ENCODE data around the gene MAMDC2. TPM values are rescaled to one million over a fixed set of nuclear protein-coding genes. Genes with fewer than 3 reads are reported as not detected.
"Not testable (repeated sequence)": the region's sequence is repeated elsewhere in the genome, so short reads cannot be mapped to it uniquely, and the experiment has no call there.

The MAMDC2 gene
- total RNA-seq, 1 donor from 2014 or later = not detected

DNA sequence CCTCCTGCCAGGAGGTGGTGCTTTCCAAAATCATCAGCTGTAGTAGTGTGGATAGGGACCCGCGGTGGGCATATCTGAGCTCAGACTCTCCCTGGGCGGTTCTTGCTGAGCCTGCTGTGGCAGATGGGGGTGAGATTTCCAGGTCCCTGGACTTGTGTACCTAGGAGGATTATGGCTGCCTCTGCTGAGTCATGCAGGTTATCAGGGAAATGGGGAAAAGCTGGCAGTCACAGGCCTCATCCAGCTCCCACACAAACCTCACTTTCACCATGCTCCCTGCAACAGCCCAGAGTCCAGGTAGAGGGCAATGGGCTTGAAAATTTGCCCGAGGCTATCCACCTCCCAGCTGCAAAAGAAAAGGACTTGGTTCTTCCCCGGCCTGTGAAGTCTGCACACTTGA, 23.4 kb upstream of the MAMDC2 start:
- Mint-ChIP-seq H3K27ac (no peak overlapping the region), H3K4me1 (no peaks in the 10 kb centered on the region), H3K4me3 (no peak overlapping the region), H3K27me3 (peaks cover 2% of the 10 kb centered on the region), H3K36me3 (ENCODE audit: low read depth) (no peaks in the 10 kb centered on the region), H3K9me3 (no peaks in the 10 kb centered on the region)
- intact Hi-C loops (cut with micrococcal nuclease) = no loop called here
- no peak for DNase-seq

DNA sequence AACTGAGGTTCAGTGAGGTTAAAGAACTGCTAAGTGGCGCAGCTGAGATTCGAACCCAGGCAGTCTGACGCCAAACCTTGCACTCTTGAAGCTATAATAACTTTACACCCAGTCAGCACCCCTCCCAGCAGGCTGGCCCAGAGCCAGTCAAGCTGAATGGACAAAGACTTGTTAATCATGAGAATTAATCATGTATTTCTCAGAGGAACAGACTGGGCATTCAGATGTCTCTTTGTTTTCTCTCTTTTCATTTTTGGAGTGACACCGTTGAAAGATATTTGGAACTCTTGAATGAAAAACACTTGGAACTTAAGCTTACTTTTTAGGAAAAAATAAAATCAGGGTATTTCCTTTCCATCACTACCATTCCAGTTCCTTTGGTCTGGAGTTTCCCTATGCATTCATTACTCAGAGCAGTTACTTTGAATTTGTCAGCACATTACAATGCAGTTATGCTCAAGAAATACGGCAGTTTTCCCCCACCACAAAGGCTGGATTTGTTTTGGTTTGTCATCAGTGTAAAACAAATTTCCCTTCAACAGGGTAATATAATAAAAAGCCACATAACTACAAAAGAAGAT, 22.6 kb upstream of the MAMDC2 start:
- no peak for DNase-seq
- Mint-ChIP-seq H3K27me3 (peaks cover 2% of the 10 kb centered on the region), H3K4me3 (no peak overlapping the region), H3K9me3 (no peaks in the 10 kb centered on the region), H3K4me1 (no peaks in the 10 kb centered on the region), H3K27ac (no peak overlapping the region), H3K36me3 (ENCODE audit: low read depth) (no peaks in the 10 kb centered on the region)
- intact Hi-C loops (cut with micrococcal nuclease) = no loop called here

DNA sequence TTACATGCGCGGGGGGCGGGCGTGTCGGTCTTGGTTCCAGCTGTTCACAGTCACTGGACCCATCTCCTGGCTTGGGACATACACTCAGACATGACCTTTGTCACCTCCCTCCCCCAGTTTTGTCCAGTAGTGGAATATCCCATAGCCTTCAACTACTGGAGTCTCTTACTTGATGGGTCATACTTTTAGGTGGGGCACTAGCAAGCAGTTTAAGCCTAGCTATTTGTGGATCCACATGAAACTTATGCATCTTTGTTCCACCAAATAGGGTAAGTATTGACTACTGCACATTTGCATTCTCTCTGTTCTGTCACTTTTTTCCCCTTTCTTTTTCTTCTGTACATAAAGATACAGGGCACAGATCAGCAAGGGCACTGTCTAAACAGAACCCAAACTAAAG, 15.4 kb upstream of the MAMDC2 start:
- Mint-ChIP-seq H3K4me1 (no peaks in the 10 kb centered on the region), H3K9me3 (no peaks in the 10 kb centered on the region), H3K27me3 (peaks cover 8% of the 10 kb centered on the region), H3K36me3 (ENCODE audit: low read depth) (no peaks in the 10 kb centered on the region), H3K4me3 (no peak overlapping the region), H3K27ac (no peak overlapping the region)
- intact Hi-C loops (cut with micrococcal nuclease) = no loop called here
- no peak for DNase-seq

DNA sequence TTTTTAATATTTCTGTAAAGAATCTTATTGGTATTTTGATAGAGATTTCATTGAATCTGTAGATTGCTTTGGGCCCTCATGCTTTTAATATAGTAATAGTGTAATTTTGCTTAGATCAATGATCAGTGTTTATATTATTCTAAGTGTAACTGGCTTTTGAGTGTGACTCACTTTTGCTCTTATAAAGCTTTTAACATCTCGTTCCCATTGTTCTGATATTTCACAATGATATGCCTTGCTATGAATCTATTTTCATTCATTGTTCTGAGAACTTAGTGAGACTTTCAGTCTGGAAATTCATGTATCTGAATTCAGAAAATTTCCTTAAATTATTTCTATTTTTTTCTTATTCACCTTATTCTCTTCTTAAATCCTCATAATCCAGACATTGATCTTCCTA, 13.5 kb upstream of the MAMDC2 start:
- no peaks in the 10 kb centered on the region for H3K9me3 Mint-ChIP-seq
- intact Hi-C loops (cut with micrococcal nuclease) = no loop called here
- no peaks in the 10 kb centered on the region for H3K36me3 Mint-ChIP-seq (ENCODE audit: low read depth)
- no peaks in the 10 kb centered on the region for H3K4me1 Mint-ChIP-seq
- no peak overlapping the region for H3K4me3 Mint-ChIP-seq
- H3K27ac Mint-ChIP-seq = no peak overlapping the region
- no peak for DNase-seq
- peaks cover 8% of the 10 kb centered on the region for H3K27me3 Mint-ChIP-seq

DNA sequence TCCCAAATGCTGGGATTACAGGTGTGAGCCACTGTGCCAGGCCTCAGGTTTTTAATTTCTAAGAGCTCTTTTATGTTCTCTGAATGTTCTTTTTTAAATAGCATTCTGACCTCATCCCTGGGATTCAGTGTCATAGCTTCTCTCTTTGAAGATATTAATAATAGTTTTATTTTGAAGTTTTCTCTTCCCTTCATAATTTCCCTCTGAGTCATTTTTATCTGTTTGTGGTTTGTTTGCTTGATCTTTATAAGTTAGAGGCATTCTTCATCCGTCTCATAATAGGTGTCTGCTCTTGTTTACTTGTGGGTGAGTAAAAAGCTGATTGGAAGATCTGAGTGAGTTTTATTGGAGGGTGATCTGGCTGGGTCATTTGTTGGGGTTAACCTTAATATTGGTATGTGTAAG, 12.5 kb upstream of the MAMDC2 start:
- Mint-ChIP-seq H3K9me3 (no peaks in the 10 kb centered on the region), H3K27me3 (peaks cover 8% of the 10 kb centered on the region), H3K4me3 (no peak overlapping the region), H3K36me3 (ENCODE audit: low read depth) (no peaks in the 10 kb centered on the region), H3K27ac (no peak overlapping the region), H3K4me1 (no peaks in the 10 kb centered on the region)
- DNase-seq = no peak
- intact Hi-C loops (cut with micrococcal nuclease) = no loop called here

DNA sequence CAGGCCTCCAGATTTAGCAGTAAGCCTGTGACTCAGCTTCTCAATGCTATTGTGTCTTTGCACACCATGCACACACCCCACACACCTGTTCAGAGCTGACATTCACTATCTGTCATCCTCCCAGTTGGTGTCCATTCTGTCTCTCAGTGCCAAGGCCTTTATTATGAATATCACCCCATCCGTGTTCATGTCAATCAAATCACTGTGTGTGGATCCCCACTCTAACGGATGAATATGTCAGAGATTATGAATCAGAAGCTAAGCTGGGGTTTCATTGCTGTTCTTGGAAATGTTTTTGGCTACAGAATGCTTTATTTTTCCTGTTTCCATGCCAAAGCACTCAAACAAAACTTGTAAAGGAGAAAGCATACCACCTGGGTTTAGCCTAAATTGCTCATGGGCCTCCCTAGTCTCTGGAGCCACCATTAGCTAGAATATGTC, 9.4 kb upstream of the MAMDC2 start:
- peaks cover 3% of the 10 kb centered on the region for H3K36me3 Mint-ChIP-seq (ENCODE audit: low read depth)
- intact Hi-C loops (cut with micrococcal nuclease) = no loop called here
- peaks cover 5% of the 10 kb centered on the region for H3K9me3 Mint-ChIP-seq
- no peak for DNase-seq
- H3K4me3 Mint-ChIP-seq = no peak overlapping the region
- peaks cover 6% of the 10 kb centered on the region for H3K27me3 Mint-ChIP-seq
- H3K4me1 Mint-ChIP-seq = no peaks in the 10 kb centered on the region
- H3K27ac Mint-ChIP-seq = no peak overlapping the region

DNA sequence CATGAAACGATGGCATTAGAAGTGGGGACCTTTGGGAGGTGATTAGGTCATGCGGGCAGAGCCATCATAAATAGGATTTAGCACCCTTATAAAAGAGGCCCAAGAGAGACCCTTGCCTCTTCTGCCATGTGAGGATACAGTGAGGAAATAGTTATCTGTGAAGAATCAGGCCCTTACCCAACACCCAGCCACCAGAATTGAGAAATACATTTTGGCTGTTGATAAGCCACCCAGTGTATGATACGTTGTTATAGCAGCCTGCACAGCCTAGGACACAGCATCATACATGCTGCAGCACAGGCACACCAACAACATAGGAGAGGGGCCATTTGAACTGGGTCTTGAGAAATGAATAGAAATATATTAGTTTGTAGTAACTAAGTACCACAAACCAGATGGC, 8.0 kb upstream of the MAMDC2 start:
- Mint-ChIP-seq H3K4me3 (no peak overlapping the region), H3K4me1 (no peaks in the 10 kb centered on the region), H3K27me3 (peaks cover 5% of the 10 kb centered on the region), H3K36me3 (ENCODE audit: low read depth) (peaks cover 3% of the 10 kb centered on the region), H3K27ac (no peak overlapping the region), H3K9me3 (peaks cover 5% of the 10 kb centered on the region)
- no peak for DNase-seq
- intact Hi-C loops (cut with micrococcal nuclease) = no loop called here

DNA sequence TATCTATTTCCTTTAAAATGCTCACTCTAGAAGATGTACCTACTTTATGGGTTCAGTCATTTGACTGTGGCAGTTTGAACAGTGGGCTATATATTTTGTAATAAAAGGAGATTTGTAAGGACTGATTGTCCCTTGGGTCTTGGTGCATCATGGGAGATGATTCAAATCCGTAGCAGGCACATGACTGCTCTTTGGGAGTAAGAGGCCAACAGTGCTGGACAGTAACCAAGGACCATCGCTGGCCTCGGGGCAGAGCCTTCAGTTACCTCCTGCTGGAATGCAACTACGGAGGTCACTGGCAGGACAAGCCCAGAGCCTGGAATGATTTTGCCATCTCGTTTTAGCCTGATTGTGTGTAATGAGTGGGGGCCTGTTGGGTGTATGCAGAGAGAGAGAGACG, 7.0 kb upstream of the MAMDC2 start:
- Mint-ChIP-seq H3K4me3 (no peak overlapping the region), H3K9me3 (peaks cover 5% of the 10 kb centered on the region), H3K36me3 (ENCODE audit: low read depth) (peaks cover 3% of the 10 kb centered on the region), H3K27ac (no peak overlapping the region), H3K4me1 (no peaks in the 10 kb centered on the region), H3K27me3 (peaks cover 2% of the 10 kb centered on the region)
- intact Hi-C loops (cut with micrococcal nuclease) = no loop called here
- DNase-seq = no peak

DNA sequence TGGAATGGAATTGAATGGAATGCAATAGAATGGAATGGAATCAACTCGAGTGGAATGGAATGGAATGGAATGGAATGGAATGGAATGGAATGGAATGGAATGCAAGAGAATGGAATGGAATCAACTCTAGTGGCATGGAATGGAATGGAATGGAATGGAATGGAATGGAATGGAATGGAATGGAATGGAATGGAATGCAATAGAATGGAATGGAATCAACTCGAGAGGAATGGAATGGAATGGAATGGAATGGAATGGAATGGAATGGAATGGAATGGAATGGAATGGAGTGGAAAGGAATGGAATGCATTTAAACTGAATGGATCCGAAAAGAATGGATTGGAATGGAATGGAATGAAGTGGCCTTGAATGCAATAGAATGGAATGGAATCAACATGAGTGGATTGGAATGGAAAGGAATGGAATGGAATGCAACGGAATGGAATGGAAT, 5.5 kb upstream of the MAMDC2 start:
- intact Hi-C loops (cut with micrococcal nuclease); H3K36me3 Mint-ChIP-seq (ENCODE audit: low read depth); H3K9me3 Mint-ChIP-seq; H3K4me1 Mint-ChIP-seq; DNase-seq; H3K4me3 Mint-ChIP-seq; H3K27ac Mint-ChIP-seq: not testable (repeated sequence)
- peaks cover 14% of the 10 kb centered on the region for H3K27me3 Mint-ChIP-seq

DNA sequence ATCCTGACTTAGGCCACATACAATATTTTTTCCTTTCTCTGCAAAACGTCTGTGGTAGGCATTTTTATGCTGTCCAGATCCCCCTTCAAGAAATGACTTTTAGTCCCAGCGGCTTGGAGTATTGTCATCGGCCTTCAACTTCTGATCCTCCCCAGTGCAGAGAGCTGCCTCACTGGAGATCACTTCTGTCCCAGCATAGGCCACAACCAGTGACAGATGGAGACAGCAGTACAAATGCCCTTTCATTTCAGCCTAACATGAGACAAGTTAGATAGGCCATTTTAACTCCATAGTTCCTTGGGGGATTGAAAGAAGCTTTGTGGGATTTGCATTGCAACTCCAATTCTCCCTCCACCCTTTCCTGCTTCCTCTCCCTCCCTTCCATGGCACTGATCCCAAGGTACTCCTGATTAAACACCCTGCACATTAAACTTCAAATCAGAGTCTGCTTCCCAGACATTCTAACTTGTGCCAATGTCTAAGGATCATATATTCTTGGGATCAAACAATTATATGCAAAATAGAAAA, 3.2 kb upstream of the MAMDC2 start:
- H3K4me3 Mint-ChIP-seq = no peak overlapping the region
- H3K4me1 Mint-ChIP-seq = peaks cover 4% of the 10 kb centered on the region
- peaks cover 3% of the 10 kb centered on the region for H3K36me3 Mint-ChIP-seq (ENCODE audit: low read depth)
- peaks cover 5% of the 10 kb centered on the region for H3K9me3 Mint-ChIP-seq
- intact Hi-C loops (cut with micrococcal nuclease) = no loop called here
- H3K27ac Mint-ChIP-seq = no peak overlapping the region
- DNase-seq = no peak
- peaks cover 32% of the 10 kb centered on the region for H3K27me3 Mint-ChIP-seq

DNA sequence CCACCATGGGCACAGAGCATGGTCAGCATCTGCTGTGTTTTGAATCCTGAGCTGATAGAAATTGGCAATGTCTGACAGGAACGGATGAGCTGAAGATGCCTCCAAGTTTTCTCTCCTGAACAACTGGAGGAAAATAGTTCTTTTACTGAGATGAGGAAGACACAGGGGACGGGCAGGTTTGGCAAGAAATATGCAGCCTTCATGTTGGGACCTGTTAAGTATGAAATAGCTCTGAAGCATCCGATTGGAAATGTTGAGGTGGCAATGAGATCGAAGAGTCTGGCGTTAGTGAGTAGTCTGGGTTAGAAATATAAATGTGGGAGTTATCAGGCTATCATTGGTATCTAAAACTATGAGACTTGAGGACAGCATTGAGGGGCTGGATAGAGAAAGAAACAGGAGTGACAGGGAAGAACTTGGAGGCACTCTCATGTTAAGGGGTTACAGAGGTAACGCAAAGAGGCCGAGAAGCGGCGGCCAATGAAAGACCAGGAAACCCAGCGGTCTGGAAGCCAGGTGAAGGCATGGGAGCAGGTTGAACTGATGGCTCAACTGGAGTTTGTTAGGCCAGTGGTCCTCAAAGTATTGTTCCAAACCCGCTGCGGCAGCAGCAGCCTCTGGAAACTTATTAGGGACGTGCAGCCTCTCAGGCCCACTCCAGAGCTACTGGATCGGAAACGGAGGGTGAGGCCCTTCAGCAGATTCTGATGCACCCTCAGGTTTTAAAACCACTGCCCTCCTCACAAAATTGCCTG, 1.0 kb upstream of the MAMDC2 start:
- DNase-seq = no peak
- H3K9me3 Mint-ChIP-seq = peaks cover 5% of the 10 kb centered on the region
- peaks cover 37% of the 10 kb centered on the region for H3K27me3 Mint-ChIP-seq
- peaks cover 4% of the 10 kb centered on the region for H3K4me1 Mint-ChIP-seq
- H3K27ac Mint-ChIP-seq = no peak overlapping the region
- peaks cover 3% of the 10 kb centered on the region for H3K36me3 Mint-ChIP-seq (ENCODE audit: low read depth)
- no peak overlapping the region for H3K4me3 Mint-ChIP-seq
- intact Hi-C loops (cut with micrococcal nuclease) = no loop called here

DNA sequence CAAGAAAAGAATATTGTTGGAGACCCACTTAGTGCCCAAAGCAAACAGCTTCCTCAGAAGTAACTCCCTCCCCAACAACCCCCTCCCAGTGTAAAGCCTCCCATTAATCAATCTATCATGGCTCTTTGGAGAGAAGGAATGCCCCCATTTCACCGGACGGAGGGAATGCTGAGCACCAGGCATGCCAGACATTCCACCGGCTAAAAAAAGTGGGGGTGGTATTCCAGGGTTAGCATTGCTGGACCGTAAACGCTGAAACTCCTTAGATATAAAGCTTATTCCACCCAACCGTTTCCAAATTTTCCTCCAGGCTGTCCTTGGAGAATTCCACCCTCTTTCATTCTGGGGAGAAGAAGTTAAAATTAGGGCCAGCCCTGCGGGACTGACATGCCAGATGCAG, 363 bp upstream of the MAMDC2 start:
- Mint-ChIP-seq H3K27me3 (peaks cover 41% of the 10 kb centered on the region), H3K4me1 (peaks cover 4% of the 10 kb centered on the region), H3K36me3 (ENCODE audit: low read depth) (peaks cover under 1% of the 10 kb centered on the region), H3K9me3 (peaks cover 1% of the 10 kb centered on the region), H3K4me3 (no peak overlapping the region), H3K27ac (no peak overlapping the region)
- no peak for DNase-seq
- intact Hi-C loops (cut with micrococcal nuclease) = no loop called here

DNA sequence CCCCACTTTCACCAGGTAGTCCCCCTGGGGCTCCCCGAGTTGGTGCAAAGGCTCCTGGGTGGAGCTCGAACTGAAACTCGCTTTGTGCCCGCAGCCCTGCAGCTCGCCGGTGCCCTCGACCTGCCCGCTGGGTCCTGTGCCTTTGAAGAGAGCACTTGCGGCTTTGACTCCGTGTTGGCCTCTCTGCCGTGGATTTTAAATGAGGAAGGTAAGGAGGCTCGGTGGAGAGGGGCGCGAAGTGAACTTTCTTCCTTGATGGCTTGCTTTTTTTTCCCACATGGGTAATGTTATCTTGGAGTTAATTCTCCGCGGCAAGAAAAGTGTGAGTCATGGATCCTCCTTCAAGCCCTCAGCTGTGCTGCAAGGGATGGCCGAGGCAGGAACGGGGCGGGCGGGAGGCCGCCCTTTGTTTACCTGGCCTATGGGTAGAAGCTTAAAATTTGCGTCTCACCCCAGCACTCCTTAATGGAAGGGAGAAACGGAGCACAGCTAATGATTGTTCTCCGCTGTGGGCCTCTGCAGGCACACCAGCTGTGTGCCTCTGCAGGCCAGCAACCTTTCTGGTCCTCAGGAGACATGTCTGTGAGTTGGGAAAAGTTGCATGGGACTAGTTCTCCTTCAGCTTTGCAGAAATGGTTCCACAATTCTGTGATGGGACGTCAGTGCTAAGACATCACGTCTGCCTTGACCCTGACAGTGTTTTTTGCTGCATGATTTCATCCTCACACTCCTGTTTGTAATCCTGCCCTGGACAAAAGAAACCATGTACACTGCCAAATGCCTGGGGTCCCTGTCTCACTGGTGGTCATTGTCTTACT, 1.1 kb downstream of the MAMDC2 start:
- DNase-seq = no peak
- Mint-ChIP-seq H3K4me3 (peak overlapping the region; percentile 54), H3K4me1 (peaks cover 4% of the 10 kb centered on the region), H3K9me3 (no peaks in the 10 kb centered on the region), H3K27ac (no peak overlapping the region), H3K36me3 (ENCODE audit: low read depth) (no peaks in the 10 kb centered on the region), H3K27me3 (peaks cover 41% of the 10 kb centered on the region)
- intact Hi-C loops (cut with micrococcal nuclease) = no loop called here

DNA sequence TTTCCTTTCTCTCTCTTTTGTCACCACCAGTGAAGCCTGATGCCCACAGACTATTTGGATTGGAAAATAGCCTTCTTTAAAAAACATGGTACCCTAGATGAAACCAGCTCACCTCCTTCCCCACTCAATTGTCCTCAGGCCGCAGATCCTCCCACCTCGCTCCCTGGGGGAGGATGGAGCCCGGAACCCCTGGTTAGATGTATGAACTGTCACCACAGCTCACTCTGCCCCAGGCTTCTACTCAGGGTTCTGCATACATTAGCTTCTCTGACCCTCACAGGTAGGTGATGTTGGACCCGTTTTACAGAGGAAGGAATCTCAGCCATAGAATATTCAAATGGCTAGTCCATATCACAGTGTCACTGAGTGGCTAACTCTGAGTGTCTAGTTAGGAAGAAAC, 1.8 kb downstream of the MAMDC2 start:
- intact Hi-C loops (cut with micrococcal nuclease) = no loop called here
- H3K9me3 Mint-ChIP-seq = no peaks in the 10 kb centered on the region
- H3K4me1 Mint-ChIP-seq = peaks cover 4% of the 10 kb centered on the region
- H3K27me3 Mint-ChIP-seq = peaks cover 41% of the 10 kb centered on the region
- no peaks in the 10 kb centered on the region for H3K36me3 Mint-ChIP-seq (ENCODE audit: low read depth)
- no peak overlapping the region for H3K27ac Mint-ChIP-seq
- no peak overlapping the region for H3K4me3 Mint-ChIP-seq
- no peak for DNase-seq
